Stimulated activated CD4-positive, alpha-beta T cell treated with anti-CD3 and anti-CD28 coated beads, TNF-alpha, amount 100 ng/mL, for 1 hour (primary cell): ENCODE data around the gene FOXO3B.
A peak's percentile ranks its signal among the peaks of the same experiment; 100 is the strongest.
"Not testable (repeated sequence)": the region's sequence is repeated elsewhere in the genome, so short reads cannot be mapped to it uniquely, and the experiment has no call there.

Experiments
- DNase-seq, 3 donors: peaks; one replicate each; pipeline ENCODE4 v3.0.0-alpha.2; 2020; ENCODE audit warnings: low read depth in 3 of 3, low spot score in 1 of 3

Gene FOXO3B

GRCh38 chr17:18681767-18682571 lies at the start of gene FOXO3B:
TSS of gene FOXO3B (minus strand) at chr17:18682314. CDS start at chr17:18681651, 663 bp downstream.
- peak; percentile 13 to 62 (median 35) for DNase-seq

GRCh38 chr17:18723509-18723908 lies 41.4 kb upstream of the FOXO3B start:
- not testable (repeated sequence) for DNase-seq

- not testable (repeated sequence) for DNase-seq
These were observed 40.5 kb upstream of the FOXO3B start for GRCh38 chr17:18722612-18723011.

GRCh38 chr17:18721775-18722547 lies 39.8 kb upstream of the FOXO3B start:
- DNase-seq = not testable (repeated sequence)

GRCh38 chr17:18719428-18720110 lies 37.5 kb upstream of the FOXO3B start:
- DNase-seq = not testable (repeated sequence)

GRCh38 chr17:18718643-18719427 lies 36.7 kb upstream of the FOXO3B start:
- not testable (repeated sequence) for DNase-seq

- peak; percentile 13 to 43 (median 26) for DNase-seq
These were observed 30.4 kb upstream of the FOXO3B start for GRCh38 chr17:18712354-18712999.

- not testable (repeated sequence) for DNase-seq
These were observed 26.1 kb upstream of the FOXO3B start for GRCh38 chr17:18708215-18708614.

GRCh38 chr17:18705955-18706354 lies 23.8 kb upstream of the FOXO3B start:
- not testable (repeated sequence) for DNase-seq

- DNase-seq = not testable (repeated sequence)
These were observed 16.5 kb upstream of the FOXO3B start for GRCh38 chr17:18698473-18699103.

GRCh38 chr17:18695143-18695542 lies 13.0 kb upstream of the FOXO3B start:
- not testable (repeated sequence) for DNase-seq

GRCh38 chr17:18682668-18683067 lies 554 bp upstream of the FOXO3B start:
- not testable (repeated sequence) for DNase-seq

GRCh38 chr17:18677381-18677780 lies 4.7 kb downstream of the FOXO3B start:
- not testable (repeated sequence) for DNase-seq

GRCh38 chr17:18676928-18677327 lies 5.2 kb downstream of the FOXO3B start:
- DNase-seq = not testable (repeated sequence)

- DNase-seq = not testable (repeated sequence)
These were observed 9.5 kb downstream of the FOXO3B start for GRCh38 chr17:18672395-18673227.

GRCh38 chr17:18668625-18669024 lies 13.5 kb downstream of the FOXO3B start:
- not testable (repeated sequence) for DNase-seq

GRCh38 chr17:18667535-18667934 lies 14.6 kb downstream of the FOXO3B start:
- DNase-seq = not testable (repeated sequence)

- not testable (repeated sequence) for DNase-seq
These were observed 15.8 kb downstream of the FOXO3B start for GRCh38 chr17:18666326-18666725.
